BLaER1 treated with 17β-estradiol and CSF1 and Interleukin-3, amounts not matched to agents 10 nM and 100 nM (cell line): ENCODE data around the gene LRRC58.

Experiments used
- H3K27ac ChIP-seq, 11 experiments: shearing (Covaris generic); formaldehyde crosslinking; 2 replicates each; pipeline ENCODE4 v1.8.1; 2022
- H3K27me3 ChIP-seq, 11 experiments: shearing (Covaris generic); formaldehyde crosslinking; 2 replicates each; pipeline ENCODE4 v1.8.1; 2022
- H3K36me3 ChIP-seq, 11 experiments: shearing (Covaris generic); formaldehyde crosslinking; 2 replicates each; pipeline ENCODE4 v1.8.1; 2022
- H3K4me1 ChIP-seq, 10 experiments: shearing (Covaris generic); formaldehyde crosslinking; 2 replicates each; pipeline ENCODE4 v1.8.1; 2022
- H3K4me2 ChIP-seq, 11 experiments: shearing (Covaris generic); formaldehyde crosslinking; 2 replicates each; pipeline ENCODE4 v1.8.1; 2022
- H3K4me3 ChIP-seq, 10 experiments: shearing (Covaris generic); formaldehyde crosslinking; 2 replicates each; pipeline ENCODE4 v1.8.1; 2022
- H3K9ac ChIP-seq, 11 experiments: shearing (Covaris generic); formaldehyde crosslinking; 2 replicates each; pipeline ENCODE4 v1.8.1; 2022
- H3K9me3 ChIP-seq, 11 experiments: shearing (Covaris generic); formaldehyde crosslinking; replicated peaks in 1 of 11; 2 replicates each; pipeline ENCODE4 v1.8.1; 2022
- H4K20me1 ChIP-seq, 11 experiments: shearing (Covaris generic); formaldehyde crosslinking; 2 replicates each; pipeline ENCODE4 v1.8.1; 2022
- Cebpa-rat ChIP-seq, 11 experiments: shearing (Covaris generic); IDR thresholded peaks; 2 replicates each; pipeline ENCODE4 v1.8.1; 2022

The LRRC58 gene

GRCh38 chr3:120369037-120369467 is 19.9 kb upstream of the LRRC58 start:
- Histone ChIP-seq H3K9ac (no peak overlapping the region), H3K27ac (no peak overlapping the region), H3K4me3 (no peak overlapping the region), H3K9me3 (no peaks in the 10 kb centered on the region), H3K36me3 (no peaks in the 10 kb centered on the region), H4K20me1 (no peaks in the 10 kb centered on the region), H3K27me3 (no peaks in the 10 kb centered on the region), H3K4me2 (no peak overlapping the region), H3K4me1 (no peaks in the 10 kb centered on the region)
- no peak for TF ChIP-seq Cebpa-rat (IDR thresholded peaks at IDR 0.05)

DNA sequence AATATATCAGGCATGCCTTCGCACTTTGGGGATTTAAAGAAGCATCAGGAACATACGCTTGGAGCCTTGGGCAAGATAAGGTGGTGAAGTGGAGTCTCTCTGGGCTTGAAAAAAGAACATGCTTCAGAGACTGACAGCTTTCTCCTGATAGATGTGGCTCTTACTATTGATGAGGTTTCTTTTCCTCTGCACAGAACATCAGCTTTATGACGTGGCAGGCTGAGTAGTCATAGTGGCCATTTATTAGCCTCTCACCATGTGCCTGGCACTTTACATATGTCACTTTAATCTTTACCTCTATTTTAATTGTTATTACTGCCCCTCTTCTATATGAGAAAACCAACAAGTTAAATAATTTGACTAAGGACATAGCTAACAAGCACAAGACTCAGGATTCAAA is 19.0 kb upstream of the LRRC58 start:
- H3K9ac ChIP-seq = no peak overlapping the region
- H4K20me1 ChIP-seq = no peaks in the 10 kb centered on the region
- no peaks in the 10 kb centered on the region for H3K4me1 ChIP-seq
- no peak overlapping the region for H3K4me3 ChIP-seq
- H3K27ac ChIP-seq = no peak overlapping the region
- H3K4me2 ChIP-seq = no peak overlapping the region
- no peaks in the 10 kb centered on the region for H3K27me3 ChIP-seq
- TF ChIP-seq Cebpa-rat (IDR thresholded peaks at IDR 0.05) = no peak
- H3K9me3 ChIP-seq = no peaks in the 10 kb centered on the region
- no peaks in the 10 kb centered on the region for H3K36me3 ChIP-seq

DNA sequence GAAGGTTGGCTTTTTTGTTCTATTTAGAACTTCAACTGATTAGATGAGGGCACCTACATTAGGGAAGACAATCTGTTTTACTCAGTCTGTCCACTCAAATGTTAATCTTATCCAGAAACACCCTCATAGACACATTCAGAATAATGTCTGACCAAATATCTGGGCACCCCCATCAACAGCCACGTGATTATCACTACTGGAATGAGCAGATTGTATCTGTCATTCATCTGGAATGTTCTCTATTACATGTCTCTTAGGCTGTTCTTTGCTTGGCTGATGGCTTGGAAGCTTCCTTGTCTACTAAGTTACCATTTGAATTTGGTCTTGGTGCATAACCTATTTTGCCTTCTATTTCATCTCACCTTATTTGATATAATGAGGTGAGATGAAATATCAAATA is 15.7 kb upstream of the LRRC58 start:
- Histone ChIP-seq H3K4me3 (no peak overlapping the region), H3K27me3 (no peaks in the 10 kb centered on the region), H3K4me1 (no peaks in the 10 kb centered on the region), H3K9ac (no peak overlapping the region), H3K9me3 (no peaks in the 10 kb centered on the region), H3K36me3 (no peaks in the 10 kb centered on the region), H4K20me1 (no peaks in the 10 kb centered on the region), H3K4me2 (no peak overlapping the region), H3K27ac (no peak overlapping the region)
- no peak for TF ChIP-seq Cebpa-rat (IDR thresholded peaks at IDR 0.05)

DNA sequence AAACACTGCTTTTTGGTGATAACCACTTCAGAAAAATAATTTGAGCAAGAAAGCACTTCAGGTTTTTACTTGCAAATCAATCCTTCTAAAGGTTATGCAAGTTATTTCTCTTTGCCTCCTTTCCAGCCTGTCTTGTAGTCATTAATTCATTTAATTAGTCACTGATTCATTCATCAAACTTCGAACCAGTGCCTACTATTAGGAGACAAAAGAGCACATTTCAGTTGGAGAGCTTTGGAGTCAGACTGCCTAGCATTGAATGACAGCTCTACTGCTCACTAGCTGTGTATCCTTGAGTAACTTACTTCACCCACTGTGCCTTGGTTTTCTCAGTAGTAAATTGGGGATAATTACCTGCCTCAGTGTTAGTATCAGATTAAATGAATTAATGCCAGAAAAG is 14.9 kb upstream of the LRRC58 start:
- H3K27me3 ChIP-seq = no peaks in the 10 kb centered on the region
- H4K20me1 ChIP-seq = no peaks in the 10 kb centered on the region
- no peak overlapping the region for H3K4me2 ChIP-seq
- H3K36me3 ChIP-seq = no peaks in the 10 kb centered on the region
- H3K9ac ChIP-seq = no peak overlapping the region
- no peak for TF ChIP-seq Cebpa-rat (IDR thresholded peaks at IDR 0.05)
- H3K4me3 ChIP-seq = no peak overlapping the region
- no peaks in the 10 kb centered on the region for H3K4me1 ChIP-seq
- no peak overlapping the region for H3K27ac ChIP-seq
- H3K9me3 ChIP-seq = no peaks in the 10 kb centered on the region

- H3K27me3 ChIP-seq = no peaks in the 10 kb centered on the region
- H3K4me2 ChIP-seq = no peak overlapping the region
- H3K27ac ChIP-seq = no peak overlapping the region
- H3K4me3 ChIP-seq = no peak overlapping the region
- no peaks in the 10 kb centered on the region for H3K4me1 ChIP-seq
- H3K36me3 ChIP-seq = no peaks in the 10 kb centered on the region
- no peak overlapping the region for H3K9ac ChIP-seq
- H4K20me1 ChIP-seq = no peaks in the 10 kb centered on the region
- no peaks in the 10 kb centered on the region for H3K9me3 ChIP-seq
- no peak for TF ChIP-seq Cebpa-rat (IDR thresholded peaks at IDR 0.05)
Measured at GRCh38 chr3:120357807-120358206, 8.7 kb upstream of the LRRC58 start.

DNA sequence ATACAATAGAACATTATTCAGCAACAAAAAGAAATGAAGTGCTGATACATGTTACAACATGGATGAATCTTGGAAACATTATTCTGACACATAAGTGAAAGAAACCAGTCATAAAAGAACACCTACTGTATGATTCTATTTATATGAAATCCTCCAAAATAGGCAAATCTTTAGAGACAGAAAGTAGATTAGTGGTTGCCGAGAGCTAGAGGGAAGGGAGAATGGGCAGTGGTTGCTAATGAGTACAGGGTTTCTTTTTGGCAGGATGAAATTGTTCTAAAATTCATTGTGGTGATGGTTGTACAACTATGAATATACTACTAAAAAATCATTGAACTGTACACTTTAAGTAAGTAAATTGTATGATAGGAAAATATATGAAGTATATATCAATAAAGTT is 6.3 kb upstream of the LRRC58 start:
- Histone ChIP-seq H3K27ac (no peak overlapping the region), H3K4me2 (no peak overlapping the region), H3K4me1 (peaks cover 2 to 6% (median 4%) of the 10 kb centered on the region in 10 experiments; a peak in 12 of 20 replicates), H3K27me3 (no peaks in the 10 kb centered on the region), H3K36me3 (no peaks in the 10 kb centered on the region), H4K20me1 (no peaks in the 10 kb centered on the region), H3K9me3 (no peaks in the 10 kb centered on the region), H3K9ac (no peak overlapping the region), H3K4me3 (no peak overlapping the region)
- no peak for TF ChIP-seq Cebpa-rat (IDR thresholded peaks at IDR 0.05)

GRCh38 chr3:120353463-120353862 is 4.3 kb upstream of the LRRC58 start:
- Histone ChIP-seq H3K36me3 (no peaks in the 10 kb centered on the region), H4K20me1 (peaks cover 0 to 6% (median under 1%) of the 10 kb centered on the region in 11 experiments; a peak in 6 of 22 replicates), H3K27me3 (no peaks in the 10 kb centered on the region), H3K4me3 (no peak overlapping the region), H3K4me1 (peaks cover 8 to 13% (median 11%) of the 10 kb centered on the region in 10 experiments; a peak in 14 of 20 replicates), H3K27ac (no peak overlapping the region), H3K4me2 (no peak overlapping the region), H3K9me3 (no peaks in the 10 kb centered on the region), H3K9ac (no peak overlapping the region)
- TF ChIP-seq Cebpa-rat (IDR thresholded peaks at IDR 0.05) = 0 out of 22 replicates have a peak, but pooled peaks of 1 of the 11 experiments have one; percentile 43

DNA sequence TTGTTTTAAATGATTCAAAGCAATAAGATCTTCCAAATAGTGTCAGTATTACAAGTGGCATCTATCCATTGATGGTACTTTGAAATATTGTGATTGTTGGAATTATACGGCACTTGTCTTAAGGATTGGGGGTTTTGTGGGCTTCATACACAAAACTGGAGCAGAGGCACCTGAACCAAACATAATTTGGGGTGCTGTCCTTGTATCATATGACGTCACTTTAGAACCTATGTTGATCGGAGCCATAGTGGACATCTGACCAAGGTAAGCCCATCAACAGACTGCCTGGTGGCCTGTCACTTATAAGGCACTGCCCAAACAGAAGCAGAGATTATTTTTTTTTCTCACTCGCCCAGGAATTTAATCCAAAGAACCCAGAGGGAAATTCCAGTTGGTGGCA is 2.9 kb upstream of the LRRC58 start:
- Histone ChIP-seq H3K27me3 (no peaks in the 10 kb centered on the region), H3K4me3 (no peak overlapping the region), H3K9ac (no peak overlapping the region), H3K9me3 (no peaks in the 10 kb centered on the region), H3K4me2 (no peak overlapping the region), H3K4me1 (peaks cover 18 to 22% (median 20%) of the 10 kb centered on the region in 10 experiments), H3K27ac (no peak overlapping the region), H3K36me3 (peaks cover 0 to 5% (median under 1%) of the 10 kb centered on the region in 11 experiments; a peak in 13 of 22 replicates), H4K20me1 (peaks cover 8 to 21% (median 15%) of the 10 kb centered on the region in 11 experiments; a peak in 16 of 22 replicates)
- TF ChIP-seq Cebpa-rat (IDR thresholded peaks at IDR 0.05) = no peak

GRCh38 chr3:120350401-120350941 is 1.3 kb upstream of the LRRC58 start:
- H3K36me3 ChIP-seq = peaks cover 7 to 21% (median 16%) of the 10 kb centered on the region in 11 experiments; a peak in 21 of 22 replicates
- H4K20me1 ChIP-seq = peaks cover 19 to 36% (median 30%) of the 10 kb centered on the region in 11 experiments; a peak in 17 of 22 replicates
- peak overlapping the region in 6 of 11 experiments; percentile 89 to 95 (median 92); a peak in 9 of 22 replicates for H3K9ac ChIP-seq
- no peaks in the 10 kb centered on the region; a peak in 3 of 22 replicates for H3K9me3 ChIP-seq
- no peak for TF ChIP-seq Cebpa-rat (IDR thresholded peaks at IDR 0.05)
- H3K4me2 ChIP-seq = peak overlapping the region; percentile 45 to 96 (median 85); a peak in 21 of 22 replicates
- no peaks in the 10 kb centered on the region for H3K27me3 ChIP-seq
- H3K27ac ChIP-seq = peak overlapping the region in 4 of 11 experiments; percentile 88 to 92 (median 92); a peak in 6 of 22 replicates
- H3K4me3 ChIP-seq = peak overlapping the region in 5 of 10 experiments; percentile 85 to 94 (median 91); a peak in 6 of 20 replicates
- peaks cover 24 to 37% (median 35%) of the 10 kb centered on the region in 10 experiments for H3K4me1 ChIP-seq

- H4K20me1 ChIP-seq = peaks cover 19 to 43% (median 33%) of the 10 kb centered on the region in 11 experiments; a peak in 17 of 22 replicates
- H3K36me3 ChIP-seq = peaks cover 7 to 28% (median 21%) of the 10 kb centered on the region in 11 experiments; a peak in 21 of 22 replicates
- H3K9me3 ChIP-seq = no peaks in the 10 kb centered on the region; a peak in 3 of 22 replicates
- H3K4me2 ChIP-seq = peak overlapping the region; percentile 77 to 96 (median 85)
- peak overlapping the region; percentile 86 to 95 (median 92) for H3K9ac ChIP-seq
- peak overlapping the region; percentile 79 to 96 (median 92) for H3K27ac ChIP-seq
- H3K4me1 ChIP-seq = peaks cover 24 to 44% (median 41%) of the 10 kb centered on the region in 10 experiments
- TF ChIP-seq Cebpa-rat (IDR thresholded peaks at IDR 0.05) = no peak
- H3K27me3 ChIP-seq = no peaks in the 10 kb centered on the region
- H3K4me3 ChIP-seq = peak overlapping the region; percentile 85 to 99 (median 93)
Measured at GRCh38 chr3:120349855-120350125, 636 bp upstream of the LRRC58 start.
